HCT116 (cell line): ENCODE data around the gene FBXL2. TPM values are rescaled to one million over a fixed set of nuclear protein-coding genes. Genes with fewer than 3 reads are reported as not detected.

ENCODE experiments used
- ATAC-seq: fragments of 200-7000 bp; cut with Tn5 transposase; 2 replicates; pipeline ENCODE4 v1.9.1; 2020; ENCODE audit warnings: mild to moderate bottlenecking, moderate library complexity
- BruUV-seq: library from RNA; stranded (reverse); fragments of 400-500 nt; replicated peaks from 2 replicates; lab custom pipeline; 2021; lab: Mats Ljungman, UMichigan
- CTCF ChIA-PET: fragments of 300-600 bp; sonication (Branson Sonifier 250); formaldehyde crosslinking; loops from one replicate; lab custom pipeline; 2021; ENCODE audit warnings: antibody characterized with exemption; lab: Charles Lee
- POLR2A ChIA-PET: fragments of 300-600, 350-600 bp; sonication (Branson Sonifier 250); formaldehyde crosslinking; loops from one replicate; lab custom pipeline; 2021; ENCODE audit warnings: antibody characterized with exemption; lab: Charles Lee
- RAD21 ChIA-PET, 2 experiments: fragments of 300-600 bp; sonication (Branson Sonifier 250); formaldehyde crosslinking; loops; one replicate each; lab custom pipeline; 2023; ENCODE audit warnings: low total read pairs in 2 of 2; ENCODE audit not compliant: uncharacterized antibody in 2 of 2, unreplicated experiment in 2 of 2, low non-redundant PET in 1 of 2; lab: Charles Lee
- DNase-seq: peaks from one replicate; pipeline ENCODE4 v3.0.0-alpha.2; 2010; ENCODE audit warnings: low read depth, low spot score
- H2AFZ ChIP-seq: fragments of 200-600 bp; shearing (Covaris generic), sonication (generic); 2 replicates; pipeline ENCODE4 v1.6.1; 2017; ENCODE audit warnings: low read depth, mixed run types, mixed read lengths, antibody characterized with exemption, low read length; ENCODE audit not compliant: poor library complexity, severe bottlenecking
- H3K27ac ChIP-seq: 2 replicates; pipeline ENCODE4 v1.5.1; 2012; ENCODE audit warnings: low read depth, low read length
- H3K27me3 ChIP-seq: fragments of 200-600 bp; sonication (generic); 2 replicates; pipeline ENCODE4 v1.6.1; 2016; ENCODE audit warnings: mixed run types, low read length, mixed read lengths; ENCODE audit not compliant: insufficient read depth
- H3K36me3 ChIP-seq, 2 experiments: fragments of 200-500 bp in 1 of 2; fragments of 200-600 bp in 1 of 2; sonication (Bioruptor generic) in 1 of 2; sonication (generic) in 1 of 2; 2 replicates each; pipeline versions ENCODE4 v1.5.1 to v1.6.1; 2014 to 2016; ENCODE audit warnings: low read length in 2 of 2, inconsistent platforms in 1 of 2, mixed read lengths in 1 of 2, mixed run types in 1 of 2; ENCODE audit not compliant: insufficient read depth in 2 of 2, control insufficient read depth in 1 of 2
- H3K4me1 ChIP-seq, 2 experiments: fragments of 200-600 bp in 1 of 2; sonication (generic) in 1 of 2; 2 replicates each; pipeline versions ENCODE4 v1.5.1 to v1.6.1; 2012 to 2017; ENCODE audit warnings: low read length in 2 of 2, inconsistent platforms in 1 of 2, mild to moderate bottlenecking in 1 of 2, mixed read lengths in 1 of 2, mixed run types in 1 of 2, moderate library complexity in 1 of 2; ENCODE audit not compliant: insufficient read depth in 2 of 2, control insufficient read depth in 1 of 2
- H3K4me2 ChIP-seq: fragments of 200-600 bp; sonication (generic); 2 replicates; pipeline ENCODE4 v1.6.1; 2017; ENCODE audit warnings: mixed run types, low read length, mixed read lengths
- H3K4me3 ChIP-seq, 2 experiments: fragments of 200-600 bp in 1 of 2; sonication (generic) in 1 of 2; replicated peaks in 1 of 2; 2 replicates each; pipeline ENCODE4 v1.5.1; 2011 to 2016; ENCODE audit warnings: low read length in 2 of 2, control low read depth in 1 of 2, low read depth in 1 of 2, mild to moderate bottlenecking in 1 of 2, mixed read lengths in 1 of 2, mixed run types in 1 of 2
- H3K79me2 ChIP-seq: fragments of 200-600 bp; sonication (generic); 2 replicates; pipeline ENCODE4 v1.6.1; 2017; ENCODE audit warnings: mild to moderate bottlenecking, mixed run types, low read length, moderate library complexity, mixed read lengths; ENCODE audit not compliant: insufficient read depth
- H3K9ac ChIP-seq: fragments of 200-600 bp; sonication (generic); 2 replicates; pipeline ENCODE4 v1.6.1; 2016; ENCODE audit warnings: low read length, mixed read lengths
- H3K9me2 ChIP-seq: fragments of 200-600 bp; sonication (generic), shearing (Covaris generic); 2 replicates; pipeline ENCODE4 v1.6.1; 2017; ENCODE audit warnings: mixed run types, mild to moderate bottlenecking, moderate library complexity; ENCODE audit not compliant: insufficient read depth
- H3K9me3 ChIP-seq, 2 experiments: fragments of 200-500 bp in 1 of 2; fragments of 200-600 bp in 1 of 2; sonication (Bioruptor generic) in 1 of 2; sonication (generic) in 1 of 2; 2 replicates each; pipeline ENCODE4 v1.6.1; 2014 to 2017; ENCODE audit warnings: low read length in 2 of 2, mixed read lengths in 2 of 2, inconsistent platforms in 1 of 2, low read depth in 1 of 2, mild to moderate bottlenecking in 1 of 2, mixed run types in 1 of 2, moderate library complexity in 1 of 2; ENCODE audit not compliant: control insufficient read depth in 1 of 2, insufficient read depth in 1 of 2
- H4K20me1 ChIP-seq: fragments of 200-600 bp; sonication (generic), shearing (Covaris generic); 2 replicates; pipeline ENCODE4 v1.6.1; 2017; ENCODE audit warnings: mixed run types, mild to moderate bottlenecking, moderate library complexity; ENCODE audit not compliant: insufficient read depth
- CTCF ChIP-seq, 3 experiments: fragments of 200-600 bp in 1 of 3; sonication (generic) in 1 of 3; IDR thresholded peaks in 2 of 3; conservative IDR thresholded peaks in 1 of 3; 2 replicates each; pipeline ENCODE4 v1.5.1; 2012 to 2017; ENCODE audit warnings: low read depth in 2 of 3, low read length in 2 of 3, antibody characterized with exemption in 1 of 3, borderline replicate concordance in 1 of 3, control low read depth in 1 of 3, mild to moderate bottlenecking in 1 of 3, mixed read lengths in 1 of 3, mixed run types in 1 of 3, moderate library complexity in 1 of 3; ENCODE audit not compliant: insufficient read depth in 1 of 3
- ELF1 ChIP-seq: IDR thresholded peaks from 2 replicates; pipeline ENCODE4 v1.6.1; 2012; ENCODE audit warnings: low read depth, borderline replicate concordance
- EZH2phosphoT487 ChIP-seq: fragments of 200-600 bp; IDR thresholded peaks from 2 replicates; pipeline ENCODE4 v1.6.1; 2018; ENCODE audit warnings: antibody characterized with exemption, borderline replicate concordance
- JUND ChIP-seq: IDR thresholded peaks from 2 replicates; pipeline ENCODE4 v1.6.1; 2012
- POLR2A ChIP-seq: IDR thresholded peaks from 2 replicates; pipeline ENCODE4 v1.7.0; 2011; ENCODE audit warnings: borderline replicate concordance; ENCODE audit not compliant: insufficient read depth, insufficient read length; ENCODE audit errors: extremely low read depth
- RAD21 ChIP-seq: IDR thresholded peaks from 2 replicates; pipeline ENCODE4 v1.6.1; 2012; ENCODE audit warnings: low read depth, mild to moderate bottlenecking
- SIN3A ChIP-seq: IDR thresholded peaks from 2 replicates; pipeline ENCODE4 v1.6.1; 2012; ENCODE audit warnings: low read depth
- YY1 ChIP-seq: IDR thresholded peaks from 2 replicates; pipeline ENCODE4 v1.6.1; 2011; ENCODE audit warnings: low read length, low read depth, moderate library complexity, mild to moderate bottlenecking; ENCODE audit not compliant: insufficient replicate concordance; ENCODE audit errors: extremely low read depth
- ZNF274 ChIP-seq: fragments of 200-500 bp; sonication (Bioruptor generic); IDR thresholded peaks from 2 replicates; pipeline ENCODE4 v1.6.1; 2014; ENCODE audit warnings: mild to moderate bottlenecking, low read depth, low read length, inconsistent platforms
- intact Hi-C: fragments of 100-400 bp; cut with micrococcal nuclease; formaldehyde crosslinking; loops from 2 replicates; pipeline ENCODE4 v1.10.0; 2022
- total RNA-seq: library from RNA; stranded (reverse); gene quantifications from one replicate; pipeline ENCODE4 v1.2.1, GENCODE V29; 2021; ENCODE audit not compliant: unreplicated experiment
- TF ChIP-seq, protein P1 (sequence below): IDR thresholded peaks from 2 replicates; pipeline ENCODE4 v1.6.1; 2012; ENCODE audit warnings: low read depth
- TF ChIP-seq, protein P2 (sequence below): IDR thresholded peaks from 2 replicates; pipeline ENCODE4 v1.6.1; 2012

FBXL2 gene
- total RNA-seq, 1 experiment from 2014 or later = 12.8 TPM

GRCh38 chr3:33231756-33232465, 45.3 kb upstream of the FBXL2 start:
- Histone ChIP-seq H3K9me2 (no peaks in the 10 kb centered on the region), H3K4me3 (no peak overlapping the region), H3K4me1 (no peaks in the 10 kb centered on the region), H2AFZ (no peak overlapping the region), H3K27ac (no peak overlapping the region), H4K20me1 (no peaks in the 10 kb centered on the region), H3K9me3 (no peaks in the 10 kb centered on the region), H3K36me3 (no peaks in the 10 kb centered on the region), H3K4me2 (no peak overlapping the region), H3K79me2 (no peaks in the 10 kb centered on the region), H3K9ac (no peak overlapping the region), H3K27me3 (no peaks in the 10 kb centered on the region)
- ChIA-PET POLR2A (no interaction called here), CTCF (no interaction called here), RAD21 (no interaction called here)
- ATAC-seq (no peak), DNase-seq (no peak)
- BruUV-seq = no TSS peak
- TF ChIP-seq JUND (no peak), YY1 (no peak), POLR2A (no peak), SIN3A (no peak), CTCF (IDR thresholded peaks at IDR 0.05 in 2 of 3, conservative IDR thresholded peaks at IDR 0.05 in 1 of 3; ENCODE audit: borderline replicate concordance in 1 of 3, insufficient read depth in 1 of 3, low read depth in 2 of 3, low read length in 2 of 3) (no peak), ELF1 (no peak), ZNF274 (no peak), EZH2phosphoT487 (no peak), RAD21 (no peak)
- TF ChIP-seq, protein P1, sequence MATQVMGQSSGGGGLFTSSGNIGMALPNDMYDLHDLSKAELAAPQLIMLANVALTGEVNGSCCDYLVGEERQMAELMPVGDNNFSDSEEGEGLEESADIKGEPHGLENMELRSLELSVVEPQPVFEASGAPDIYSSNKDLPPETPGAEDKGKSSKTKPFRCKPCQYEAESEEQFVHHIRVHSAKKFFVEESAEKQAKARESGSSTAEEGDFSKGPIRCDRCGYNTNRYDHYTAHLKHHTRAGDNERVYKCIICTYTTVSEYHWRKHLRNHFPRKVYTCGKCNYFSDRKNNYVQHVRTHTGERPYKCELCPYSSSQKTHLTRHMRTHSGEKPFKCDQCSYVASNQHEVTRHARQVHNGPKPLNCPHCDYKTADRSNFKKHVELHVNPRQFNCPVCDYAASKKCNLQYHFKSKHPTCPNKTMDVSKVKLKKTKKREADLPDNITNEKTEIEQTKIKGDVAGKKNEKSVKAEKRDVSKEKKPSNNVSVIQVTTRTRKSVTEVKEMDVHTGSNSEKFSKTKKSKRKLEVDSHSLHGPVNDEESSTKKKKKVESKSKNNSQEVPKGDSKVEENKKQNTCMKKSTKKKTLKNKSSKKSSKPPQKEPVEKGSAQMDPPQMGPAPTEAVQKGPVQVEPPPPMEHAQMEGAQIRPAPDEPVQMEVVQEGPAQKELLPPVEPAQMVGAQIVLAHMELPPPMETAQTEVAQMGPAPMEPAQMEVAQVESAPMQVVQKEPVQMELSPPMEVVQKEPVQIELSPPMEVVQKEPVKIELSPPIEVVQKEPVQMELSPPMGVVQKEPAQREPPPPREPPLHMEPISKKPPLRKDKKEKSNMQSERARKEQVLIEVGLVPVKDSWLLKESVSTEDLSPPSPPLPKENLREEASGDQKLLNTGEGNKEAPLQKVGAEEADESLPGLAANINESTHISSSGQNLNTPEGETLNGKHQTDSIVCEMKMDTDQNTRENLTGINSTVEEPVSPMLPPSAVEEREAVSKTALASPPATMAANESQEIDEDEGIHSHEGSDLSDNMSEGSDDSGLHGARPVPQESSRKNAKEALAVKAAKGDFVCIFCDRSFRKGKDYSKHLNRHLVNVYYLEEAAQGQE = no peak
- TF ChIP-seq, protein P2, sequence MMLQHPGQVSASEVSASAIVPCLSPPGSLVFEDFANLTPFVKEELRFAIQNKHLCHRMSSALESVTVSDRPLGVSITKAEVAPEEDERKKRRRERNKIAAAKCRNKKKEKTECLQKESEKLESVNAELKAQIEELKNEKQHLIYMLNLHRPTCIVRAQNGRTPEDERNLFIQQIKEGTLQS = no peak
- intact Hi-C loops = no loop called here
